Common myeloid progenitor, CD34-positive (primary cell): ENCODE data around the gene CRADD.

Source experiments
- CTCF ChIA-PET: fragments of 350-600 bp; sonication (Branson Sonifier 250); formaldehyde crosslinking; loops from one replicate; lab custom pipeline; 2021; ENCODE audit warnings: antibody characterized with exemption; lab: Charles Lee
- POLR2A ChIA-PET: fragments of 350-600 bp; sonication (Branson Sonifier 250); formaldehyde crosslinking; loops from one replicate; lab custom pipeline; 2021; ENCODE audit warnings: antibody characterized with exemption; lab: Charles Lee
- DNase-seq, 3 donors: peaks; one replicate each; pipeline versions ENCODE4 v3.0.0 to v3.0.0-alpha.2; 2013
- H3K27ac ChIP-seq, 2 experiments: 1 replicate in 1 of 2; 2 replicates in 1 of 2; pipeline ENCODE4 v1.7.0; 2013; ENCODE audit warnings: inconsistent platforms in 2 of 2, low read length in 2 of 2, mild to moderate bottlenecking in 2 of 2, low read depth in 1 of 2, moderate library complexity in 1 of 2; ENCODE audit not compliant: severe bottlenecking in 2 of 2, insufficient read depth in 1 of 2, poor library complexity in 1 of 2
- H3K27me3 ChIP-seq, 5 experiments: replicated peaks in 2 of 5; 1 replicate in 3 of 5; 2 replicates in 2 of 5; pipeline versions ENCODE4 v1.6.1 to v1.7.0; 2013; ENCODE audit warnings: low read length in 4 of 5, mild to moderate bottlenecking in 2 of 5, moderate library complexity in 2 of 5, inconsistent platforms in 1 of 5; ENCODE audit not compliant: insufficient read depth in 5 of 5, control insufficient read depth in 4 of 5
- H3K36me3 ChIP-seq, 4 experiments: 1 replicate in 2 of 4; 2 replicates in 2 of 4; pipeline versions ENCODE4 v1.6.1 to v1.7.0; 2013; ENCODE audit warnings: low read length in 3 of 4, control low read depth in 1 of 4, mild to moderate bottlenecking in 1 of 4; ENCODE audit not compliant: control insufficient read depth in 4 of 4, insufficient read depth in 4 of 4
- H3K4me1 ChIP-seq, 4 experiments: 1 replicate in 3 of 4; 2 replicates in 1 of 4; pipeline versions ENCODE4 v1.6.1 to v1.7.1; 2013; ENCODE audit warnings: low read length in 3 of 4, mild to moderate bottlenecking in 3 of 4, control low read depth in 1 of 4, inconsistent platforms in 1 of 4, moderate library complexity in 1 of 4; ENCODE audit not compliant: control insufficient read depth in 4 of 4, insufficient read depth in 4 of 4; ENCODE audit errors: control extremely low read depth in 1 of 4
- H3K4me3 ChIP-seq, 7 experiments: 1 replicate in 4 of 7; 2 replicates in 3 of 7; pipeline versions ENCODE4 v1.5.1 to v1.7.0; 2013; ENCODE audit warnings: mild to moderate bottlenecking in 7 of 7, low read length in 6 of 7, moderate library complexity in 6 of 7, inconsistent platforms in 2 of 7, low read depth in 2 of 7, control low read depth in 1 of 7; ENCODE audit not compliant: insufficient read depth in 4 of 7, control insufficient read depth in 1 of 7; ENCODE audit errors: extremely low read depth in 1 of 7
- H3K9me3 ChIP-seq, 5 experiments: 1 replicate in 4 of 5; 2 replicates in 1 of 5; pipeline versions ENCODE4 v1.6.1 to v1.7.1; 2013; ENCODE audit warnings: low read length in 4 of 5, mild to moderate bottlenecking in 2 of 5, inconsistent platforms in 1 of 5, low read depth in 1 of 5, moderate library complexity in 1 of 5; ENCODE audit not compliant: control insufficient read depth in 4 of 5, insufficient read depth in 2 of 5; ENCODE audit errors: control extremely low read depth in 1 of 5
- WGBS: methylation state at CpG from one replicate; pipeline ENCODE4 v1.1.5; 2013; ENCODE audit not compliant: insufficient coverage; 5-methylcytosine and 5-hydroxymethylcytosine counted together

CRADD gene

GRCh38 chr12:93825931-93826555 lies 148.9 kb downstream of the CRADD start:
- H3K27me3 ChIP-seq, result no peaks in the 10 kb centered on the region
- 96% methylated on average over 3 of the region's 6 CpGs for WGBS
- no peak overlapping the region for H3K27ac ChIP-seq
- H3K9me3 ChIP-seq, result no peaks in the 10 kb centered on the region
- no peak overlapping the region for H3K4me3 ChIP-seq
- POLR2A ChIA-PET, result interaction anchor here (0.6 kb wide), 1 partner anchor 21 kb away, joined by 3 read pairs; no protein-coding TSS in a partner anchor
- no peak for DNase-seq
- H3K4me1 ChIP-seq, result peaks cover 0 to 9% (median 5%) of the 10 kb centered on the region in 4 experiments
- CTCF ChIA-PET, result no interaction called here
- H3K36me3 ChIP-seq, result no peaks in the 10 kb centered on the region

GRCh38 chr12:93827179-93827578 lies 150.0 kb downstream of the CRADD start:
- ChIA-PET CTCF (no interaction called here), POLR2A (no interaction called here)
- peaks cover 0 to 9% (median 5%) of the 10 kb centered on the region in 4 experiments for H3K4me1 ChIP-seq
- H3K4me3 ChIP-seq, result no peak overlapping the region
- no peaks in the 10 kb centered on the region for H3K9me3 ChIP-seq
- H3K36me3 ChIP-seq, result no peaks in the 10 kb centered on the region
- no peak for DNase-seq
- WGBS, result 83% methylated on average over 5 of the region's 6 CpGs
- H3K27ac ChIP-seq, result no peak overlapping the region
- no peaks in the 10 kb centered on the region for H3K27me3 ChIP-seq

- ChIA-PET POLR2A (no interaction called here), CTCF (interaction anchor here (1.2 kb wide), 2 partner anchors 8 to 17 kb away, joined by 3 to 4 read pairs; no protein-coding TSS in a partner anchor)
- no peaks in the 10 kb centered on the region for H3K9me3 ChIP-seq
- DNase-seq, result no peak
- no peaks in the 10 kb centered on the region for H3K36me3 ChIP-seq
- peaks cover 0 to 9% (median 5%) of the 10 kb centered on the region in 4 experiments for H3K4me1 ChIP-seq
- no peak overlapping the region for H3K4me3 ChIP-seq
- H3K27ac ChIP-seq, result no peak overlapping the region
- WGBS, result 100% methylated on average over 1 of the region's 2 CpGs
- no peaks in the 10 kb centered on the region for H3K27me3 ChIP-seq
These were observed 150.5 kb downstream of the CRADD start for GRCh38 chr12:93827669-93828068.

- Histone ChIP-seq H3K27me3 (no peaks in the 10 kb centered on the region), H3K4me3 (no peak overlapping the region), H3K36me3 (no peaks in the 10 kb centered on the region), H3K9me3 (no peaks in the 10 kb centered on the region), H3K27ac (no peak overlapping the region), H3K4me1 (peaks cover 0 to 5% (median 2%) of the 10 kb centered on the region in 4 experiments)
- ChIA-PET POLR2A (no interaction called here), CTCF (interaction anchor here (0.9 to 1.9 kb wide), 5 partner anchors 8 to 36 kb away, joined by 3 to 5 read pairs (median 4); no protein-coding TSS in a partner anchor)
- 64% methylated on average over 1 of the region's 2 CpGs for WGBS
- no peak for DNase-seq
These were observed 151.8 kb downstream of the CRADD start for GRCh38 chr12:93829016-93829415.

GRCh38 chr12:93831374-93831773 lies 154.2 kb downstream of the CRADD start:
- ChIA-PET POLR2A (no interaction called here), CTCF (interaction anchor here (1.3 kb wide), 1 partner anchor 267 kb away, joined by 3 read pairs; no protein-coding TSS in a partner anchor)
- H3K36me3 ChIP-seq, result peaks cover 0 to 2% (median 0%) of the 10 kb centered on the region in 4 experiments
- no peak overlapping the region for H3K4me3 ChIP-seq
- peaks cover 0 to 5% (median 0%) of the 10 kb centered on the region in 4 experiments for H3K4me1 ChIP-seq
- no peak for DNase-seq
- WGBS, result 98% methylated on average over 5 of the region's 5 CpGs
- H3K27me3 ChIP-seq, result no peaks in the 10 kb centered on the region
- no peaks in the 10 kb centered on the region for H3K9me3 ChIP-seq
- H3K27ac ChIP-seq, result no peak overlapping the region

- Histone ChIP-seq H3K36me3 (peaks cover 0 to 2% (median 0%) of the 10 kb centered on the region in 4 experiments), H3K9me3 (no peaks in the 10 kb centered on the region), H3K4me1 (peaks cover 0 to 5% (median 0%) of the 10 kb centered on the region in 4 experiments), H3K27me3 (no peaks in the 10 kb centered on the region), H3K27ac (no peak overlapping the region), H3K4me3 (no peak overlapping the region)
- CTCF ChIA-PET, result interaction anchor here (0.8 kb wide), 1 partner anchor 263 kb away, joined by 3 read pairs; no protein-coding TSS in a partner anchor
- no peak for DNase-seq
- POLR2A ChIA-PET, result no interaction called here
- WGBS, result 100% methylated on average over 1 of the region's 2 CpGs
These were observed 155.0 kb downstream of the CRADD start for GRCh38 chr12:93832131-93832530.

- 90% methylated on average over 5 of the region's 6 CpGs for WGBS
- CTCF ChIA-PET, result no interaction called here
- no peak overlapping the region for H3K27ac ChIP-seq
- H3K27me3 ChIP-seq, result no peaks in the 10 kb centered on the region
- DNase-seq, result no peak
- POLR2A ChIA-PET, result no interaction called here
- H3K4me3 ChIP-seq, result no peak overlapping the region
- peaks cover 0 to 2% (median 0%) of the 10 kb centered on the region in 4 experiments for H3K36me3 ChIP-seq
- no peaks in the 10 kb centered on the region for H3K9me3 ChIP-seq
- H3K4me1 ChIP-seq, result peaks cover 0 to 5% (median 0%) of the 10 kb centered on the region in 4 experiments
These were observed 156.8 kb downstream of the CRADD start for GRCh38 chr12:93833946-93834345.
